ENCODE measurements around the gene SLC66A2.

SLC66A2 gene

GRCh38 chr18:79958981-79959380, 7.5 kb upstream of the SLC66A2 start:
- Histone ChIP-seq H3K9me3 (no peaks in the 10 kb centered on the region), H3K36me3 (no peaks in the 10 kb centered on the region), H3K4me1 (ENCODE audit: control insufficient read depth in 1 of 2, insufficient read depth in 1 of 2, low read depth in 1 of 2, low read length in 1 of 2) (peaks cover under 1% of the 10 kb centered on the region in 2 experiments), H3K27ac (no peak overlapping the region), H3K27me3 (peaks cover 18% of the 10 kb centered on the region), H3K4me3 (ENCODE audit: low read depth in 1 of 2, low read length in 1 of 2) (no peak overlapping the region)
- TF ChIP-seq, protein P1, sequence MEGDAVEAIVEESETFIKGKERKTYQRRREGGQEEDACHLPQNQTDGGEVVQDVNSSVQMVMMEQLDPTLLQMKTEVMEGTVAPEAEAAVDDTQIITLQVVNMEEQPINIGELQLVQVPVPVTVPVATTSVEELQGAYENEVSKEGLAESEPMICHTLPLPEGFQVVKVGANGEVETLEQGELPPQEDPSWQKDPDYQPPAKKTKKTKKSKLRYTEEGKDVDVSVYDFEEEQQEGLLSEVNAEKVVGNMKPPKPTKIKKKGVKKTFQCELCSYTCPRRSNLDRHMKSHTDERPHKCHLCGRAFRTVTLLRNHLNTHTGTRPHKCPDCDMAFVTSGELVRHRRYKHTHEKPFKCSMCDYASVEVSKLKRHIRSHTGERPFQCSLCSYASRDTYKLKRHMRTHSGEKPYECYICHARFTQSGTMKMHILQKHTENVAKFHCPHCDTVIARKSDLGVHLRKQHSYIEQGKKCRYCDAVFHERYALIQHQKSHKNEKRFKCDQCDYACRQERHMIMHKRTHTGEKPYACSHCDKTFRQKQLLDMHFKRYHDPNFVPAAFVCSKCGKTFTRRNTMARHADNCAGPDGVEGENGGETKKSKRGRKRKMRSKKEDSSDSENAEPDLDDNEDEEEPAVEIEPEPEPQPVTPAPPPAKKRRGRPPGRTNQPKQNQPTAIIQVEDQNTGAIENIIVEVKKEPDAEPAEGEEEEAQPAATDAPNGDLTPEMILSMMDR (IDR thresholded peaks at IDR 0.05), result no peak

GRCh38 chr18:79956276-79956675, 4.8 kb upstream of the SLC66A2 start:
- Histone ChIP-seq H3K4me3 (ENCODE audit: low read depth in 1 of 2, low read length in 1 of 2) (no peak overlapping the region), H3K27ac (no peak overlapping the region), H3K9me3 (no peaks in the 10 kb centered on the region), H3K4me1 (ENCODE audit: control insufficient read depth in 1 of 2, insufficient read depth in 1 of 2, low read depth in 1 of 2, low read length in 1 of 2) (peaks cover 0 to 8% of the 10 kb centered on the region in 2 experiments), H3K27me3 (peaks cover 26% of the 10 kb centered on the region), H3K36me3 (no peaks in the 10 kb centered on the region)
- TF ChIP-seq, protein P1 (IDR thresholded peaks at IDR 0.05), result no peak

- Histone ChIP-seq H3K27me3 (peaks cover 19% of the 10 kb centered on the region), H3K4me1 (ENCODE audit: control insufficient read depth in 1 of 2, insufficient read depth in 1 of 2, low read depth in 1 of 2, low read length in 1 of 2) (peaks cover 2 to 11% of the 10 kb centered on the region in 2 experiments), H3K36me3 (no peaks in the 10 kb centered on the region), H3K27ac (no peak overlapping the region), H3K4me3 (ENCODE audit: low read depth in 1 of 2, low read length in 1 of 2) (no peak overlapping the region), H3K9me3 (no peaks in the 10 kb centered on the region)
- TF ChIP-seq, protein P1 (IDR thresholded peaks at IDR 0.05), result no peak
These were observed 4.0 kb upstream of the SLC66A2 start for GRCh38 chr18:79955302-79956075.

DNA sequence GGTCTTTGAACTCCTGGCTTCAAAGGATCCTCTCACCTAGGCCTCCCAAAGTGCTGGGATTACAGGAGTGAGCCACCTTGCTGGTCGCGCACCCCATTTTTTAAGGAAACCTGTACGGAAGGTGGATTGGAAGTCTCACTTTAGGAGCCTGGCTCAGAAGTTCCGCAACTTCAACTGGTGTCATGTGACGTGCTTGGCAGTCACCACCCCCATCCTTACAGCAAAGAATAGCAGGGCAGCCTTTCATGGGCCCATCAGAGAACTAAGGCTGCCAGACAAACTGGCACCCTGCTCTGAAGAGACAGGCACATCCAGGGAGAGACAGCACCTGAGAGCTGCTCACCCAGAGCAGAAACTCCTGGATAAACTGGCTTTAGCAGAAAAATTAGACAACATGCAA, 3.3 kb upstream of the SLC66A2 start:
- Histone ChIP-seq H3K36me3 (no peaks in the 10 kb centered on the region), H3K27ac (no peak overlapping the region), H3K9me3 (no peaks in the 10 kb centered on the region), H3K4me1 (ENCODE audit: control insufficient read depth in 1 of 2, insufficient read depth in 1 of 2, low read depth in 1 of 2, low read length in 1 of 2) (peaks cover 9 to 18% of the 10 kb centered on the region in 2 experiments), H3K27me3 (peaks cover 15% of the 10 kb centered on the region), H3K4me3 (ENCODE audit: low read depth in 1 of 2, low read length in 1 of 2) (no peak overlapping the region)
- TF ChIP-seq, protein P1 (IDR thresholded peaks at IDR 0.05), result no peak

- Histone ChIP-seq H3K27me3 (peaks cover 15% of the 10 kb centered on the region), H3K9me3 (no peaks in the 10 kb centered on the region), H3K36me3 (peaks cover 1% of the 10 kb centered on the region), H3K4me3 (ENCODE audit: low read depth in 1 of 2, low read length in 1 of 2) (no peak overlapping the region), H3K4me1 (ENCODE audit: control insufficient read depth in 1 of 2, insufficient read depth in 1 of 2, low read depth in 1 of 2, low read length in 1 of 2) (peaks cover 14 to 25% of the 10 kb centered on the region in 2 experiments), H3K27ac (no peak overlapping the region)
- TF ChIP-seq, protein P1 (IDR thresholded peaks at IDR 0.05), result no peak
These were observed 2.7 kb upstream of the SLC66A2 start for GRCh38 chr18:79953971-79954651.
